Ishikawa (cell line): ENCODE results near the gene ZNF101.

Source experiments
- CEBPB ChIP-seq: IDR thresholded peaks from 2 replicates; pipeline ENCODE4 v1.6.1; 2012
- CREB1 ChIP-seq: IDR thresholded peaks from 2 replicates; pipeline ENCODE4 v1.6.1; 2012; ENCODE audit warnings: low read depth
- EGR1 ChIP-seq: IDR thresholded peaks from 2 replicates; pipeline ENCODE4 v1.6.1; 2012
- EP300 ChIP-seq: IDR thresholded peaks from 2 replicates; pipeline ENCODE4 v1.6.1; 2012; ENCODE audit warnings: borderline replicate concordance
- FOXM1 ChIP-seq: IDR thresholded peaks from 2 replicates; pipeline ENCODE4 v1.6.1; 2012; ENCODE audit warnings: low read depth, borderline replicate concordance
- MAX ChIP-seq: IDR thresholded peaks from 2 replicates; pipeline ENCODE4 v1.6.1; 2012
- NFIC ChIP-seq: IDR thresholded peaks from 2 replicates; pipeline ENCODE4 v1.6.1; 2012
- RAD21 ChIP-seq: IDR thresholded peaks from 2 replicates; pipeline ENCODE4 v1.6.1; 2012; ENCODE audit warnings: low read depth
- REST ChIP-seq: IDR thresholded peaks from 2 replicates; pipeline ENCODE4 v1.6.1; 2012; ENCODE audit warnings: low read depth, mild to moderate bottlenecking
- TAF1 ChIP-seq: IDR thresholded peaks from 2 replicates; pipeline ENCODE4 v1.6.1; 2012; ENCODE audit warnings: low read depth, mild to moderate bottlenecking
- TCF12 ChIP-seq: IDR thresholded peaks from 2 replicates; pipeline ENCODE4 v1.6.1; 2012; ENCODE audit warnings: low read depth
- TEAD4 ChIP-seq: IDR thresholded peaks from 2 replicates; pipeline ENCODE4 v1.6.1; 2012
- USF1 ChIP-seq: IDR thresholded peaks from 2 replicates; pipeline ENCODE4 v1.6.1; 2012
- YY1 ChIP-seq: IDR thresholded peaks from 2 replicates; pipeline ENCODE4 v1.6.1; 2012; ENCODE audit warnings: low read depth
- ZBTB7A ChIP-seq: IDR thresholded peaks from 2 replicates; pipeline ENCODE4 v1.6.1; 2012; ENCODE audit warnings: low read depth

Gene ZNF101

GRCh38 chr19:19663256-19664120, 5.2 kb upstream of the ZNF101 start, which contains the start of gene ATP13A1:
Gene ATP13A1 (minus strand): TSS chr19:19663676. CDS start chr19:19663666, 10 bp downstream.
- TF ChIP-seq TAF1 (peak; percentile 93), TCF12 (no peak), EGR1 (peak; percentile 99), CREB1 (peak; percentile 50; the same call in 1 of the 2 replicates), EP300 (no peak), MAX (peak; percentile 39), FOXM1 (no peak), REST (no peak), TEAD4 (no peak), YY1 (peak; percentile 100), RAD21 (no peak), ZBTB7A (no peak), NFIC (no peak), CEBPB (no peak), USF1 (no peak)

GRCh38 chr19:19670070-19670551, 1.5 kb downstream of the ZNF101 start:
- TF ChIP-seq FOXM1 (no peak), YY1 (no peak), REST (no peak), ZBTB7A (no peak), TAF1 (no peak), MAX (no peak), CEBPB (no peak), EGR1 (no peak), TEAD4 (no peak), TCF12 (no peak), RAD21 (no peak), USF1 (no peak), EP300 (no peak), CREB1 (no peak), NFIC (no peak)

GRCh38 chr19:19672816-19673215, 4.2 kb downstream of the ZNF101 start:
- TF ChIP-seq REST (no peak), TEAD4 (no peak), YY1 (no peak), RAD21 (no peak), CEBPB (no peak), FOXM1 (no peak), TCF12 (no peak), TAF1 (no peak), CREB1 (no peak), EGR1 (no peak), NFIC (no peak), MAX (no peak), EP300 (no peak), USF1 (no peak), ZBTB7A (no peak)
